Measurements from ENCODE around the gene LDLRAD4. TPM values are rescaled to one million over a fixed set of nuclear protein-coding genes. Genes with fewer than 3 reads are reported as not detected.

The LDLRAD4 gene
- total and polyA plus RNA-seq, 9 of the 15 experiments (the other 6 are each of a cell fraction or from before 2014, with no cell fraction given) = 0.01 TPM; not detected in 8

- TF ChIP-seq TEAD1 (CRISPR knock-in tag; IDR thresholded peaks at IDR 0.05) (no peak), MYNN (IDR thresholded peaks at IDR 0.05) (no peak), MYNN (CRISPR knock-in tag; IDR thresholded peaks at IDR 0.05) (no peak), ARID2 (IDR thresholded peaks at IDR 0.05) (no peak), BRD9 (IDR thresholded peaks at IDR 0.05; ENCODE audit: low read depth, partially characterized antibody) (no peak), ARNT (IDR thresholded peaks at IDR 0.05) (no peak)
These were observed 294.5 kb downstream of the LDLRAD4 start (continued) for GRCh38 chr18:13513021-13513420.

- Histone ChIP-seq H3K36me3 (ENCODE audit: control insufficient read depth, insufficient read depth, low read length) (no peaks in the 10 kb centered on the region), H4K20me1 (replicated peaks; ENCODE audit: control insufficient read depth, insufficient read depth, low read length) (no peaks in the 10 kb centered on the region), H3K9me1 (ENCODE audit: control insufficient read depth, insufficient read depth, low read length) (no peaks in the 10 kb centered on the region), H3K4me1 (replicated peaks in 1 of 2; ENCODE audit: control insufficient read depth in 2 of 2, insufficient read depth in 2 of 2, low read length in 2 of 2) (no peaks in the 10 kb centered on the region), H3K9ac (ENCODE audit: insufficient read depth in 1 of 2, low read depth in 2 of 2, low read length in 2 of 2) (no peak overlapping the region), H3K79me2 (ENCODE audit: control insufficient read depth, insufficient read depth, low read length) (no peaks in the 10 kb centered on the region), H3K4me3 (no peak overlapping the region), H3K27ac (ENCODE audit: extremely low read depth, low read depth, low read length) (no peak overlapping the region), H3K4me2 (ENCODE audit: insufficient read depth, low read length) (no peak overlapping the region), H3K9me3 (replicated peaks; ENCODE audit: control insufficient read depth, insufficient read depth, low read depth, low read length) (no peaks in the 10 kb centered on the region), H3K27me3 (ENCODE audit: control insufficient read depth in 2 of 2, insufficient read depth in 2 of 2, low read length in 2 of 2) (peaks cover 0 to 14% of the 10 kb centered on the region in 2 experiments; a peak in 2 of 5 replicates), H2AFZ (ENCODE audit: low read depth, low read length) (no peak overlapping the region)
- no TSS peak for BruUV-seq (replicated peaks)
- FAIRE-seq (no peak), DNase-seq (ENCODE audit: extremely low read depth in 1 of 4, low spot score in 3 of 4) (no peak), ATAC-seq (no peak)
- intact Hi-C loops (cut with micrococcal nuclease) (no loop called here), in situ Hi-C loops (cut with MboI) (no loop called here)
- ChIA-PET POLR2A (interaction anchor here (1.0 kb wide), 1 partner anchor 11 kb away, joined by 3 read pairs; no protein-coding TSS in a partner anchor), CTCF (ENCODE audit: low intra/inter-chr PET ratio) (no interaction called here)
- 3% methylated on average over 5 of the region's 5 CpGs for WGBS (ENCODE audit: insufficient coverage, low coverage, missing lambda C conversion rate)
- TF ChIP-seq SRSF1 (IDR thresholded peaks at IDR 0.05; ENCODE audit: low read depth, low read length) (no peak), RAD51 (IDR thresholded peaks at IDR 0.05; ENCODE audit: borderline replicate concordance, low read depth) (no peak), THRA (IDR thresholded peaks at IDR 0.05) (no peak), MIER1 (IDR thresholded peaks at IDR 0.05; ENCODE audit: low read depth) (no peak), IRF9 (tag; IDR thresholded peaks at IDR 0.05) (no peak), RNF2 (IDR thresholded peaks at IDR 0.05) (no peak), SLC30A9 (CRISPR knock-in tag; IDR thresholded peaks at IDR 0.05) (no peak), ZFP30 (CRISPR knock-in tag; IDR thresholded peaks at IDR 0.05; ENCODE audit: borderline replicate concordance) (no peak), PREB (CRISPR knock-in tag; IDR thresholded peaks at IDR 0.05) (no peak), KAT8 (IDR thresholded peaks at IDR 0.05; ENCODE audit: low read depth) (no peak), PTBP1 (IDR thresholded peaks at IDR 0.05; ENCODE audit: low read depth, low read length) (no peak), ZNF780A (CRISPR knock-in tag; IDR thresholded peaks at IDR 0.05) (no peak), POLR2AphosphoS2 (IDR thresholded peaks at IDR 0.05; ENCODE audit: low read length) (no peak), IRF1 (CRISPR knock-in tag; IDR thresholded peaks at IDR 0.05; ENCODE audit: borderline replicate concordance) (no peak), SIRT6 (IDR thresholded peaks at IDR 0.05; ENCODE audit: low read depth, low read length) (no peak)
These were observed 294.9 kb downstream of the LDLRAD4 start for GRCh38 chr18:13513481-13513880.

Data from K562 (cell line).